Superior temporal gyrus (tissue), 1 donor: ENCODE results near the gene PIK3CD.
"Not testable (repeated sequence)": the region's sequence is repeated elsewhere in the genome, so short reads cannot be mapped to it uniquely, and the experiment has no call there.

ENCODE experiments used
- DNase-seq: peaks from one replicate; pipeline ENCODE4 v3.0.0-alpha.2; 2016; ENCODE audit errors: extremely low spot score

Gene PIK3CD

GRCh38 chr1:9654834-9655723 is 3.5 kb downstream of the PIK3CD start:
- DNase-seq: no peak

GRCh38 chr1:9655836-9656235 is 4.3 kb downstream of the PIK3CD start:
- no peak for DNase-seq

GRCh38 chr1:9657521-9658032 is 6.0 kb downstream of the PIK3CD start:
- no peak for DNase-seq

- no peak for DNase-seq
These were observed 6.7 kb downstream of the PIK3CD start for GRCh38 chr1:9658199-9658598.

- DNase-seq: no peak
These were observed 7.8 kb downstream of the PIK3CD start for GRCh38 chr1:9659328-9659727.

GRCh38 chr1:9663257-9663656 is 11.7 kb downstream of the PIK3CD start:
- DNase-seq: no peak

GRCh38 chr1:9665193-9665592 is 13.7 kb downstream of the PIK3CD start:
- no peak for DNase-seq

GRCh38 chr1:9668080-9668479 is 16.5 kb downstream of the PIK3CD start:
- no peak for DNase-seq

GRCh38 chr1:9670085-9670484 is 18.6 kb downstream of the PIK3CD start:
- DNase-seq: no peak

GRCh38 chr1:9671377-9672140 is 20.0 kb downstream of the PIK3CD start:
- no peak for DNase-seq

GRCh38 chr1:9672444-9672843 is 20.9 kb downstream of the PIK3CD start:
- DNase-seq: no peak

GRCh38 chr1:9675393-9675792 is 23.9 kb downstream of the PIK3CD start:
- DNase-seq: no peak

GRCh38 chr1:9676128-9676527 is 24.6 kb downstream of the PIK3CD start:
- not testable (repeated sequence) for DNase-seq

- no peak for DNase-seq
These were observed 25.4 kb downstream of the PIK3CD start for GRCh38 chr1:9676815-9677393.

- DNase-seq: no peak
These were observed 28.6 kb downstream of the PIK3CD start for GRCh38 chr1:9680091-9680490.

- DNase-seq: no peak
These were observed 29.3 kb downstream of the PIK3CD start for GRCh38 chr1:9680828-9681227.

GRCh38 chr1:9684801-9685200 is 33.3 kb downstream of the PIK3CD start:
- no peak for DNase-seq

GRCh38 chr1:9687120-9687873 is 35.8 kb downstream of the PIK3CD start:
- DNase-seq: no peak

GRCh38 chr1:9687874-9688582 is 36.5 kb downstream of the PIK3CD start:
- DNase-seq: no peak

- DNase-seq: no peak
These were observed 37.1 kb downstream of the PIK3CD start for GRCh38 chr1:9688599-9688998.
